T-helper 17 cell (primary cell): ENCODE data around the gene CALHM3. TPM values are rescaled to one million over a fixed set of nuclear protein-coding genes. Genes with fewer than 3 reads are reported as not detected.
"Not testable (repeated sequence)": the region's sequence is repeated elsewhere in the genome, so short reads cannot be mapped to it uniquely, and the experiment has no call there.

Source experiments
- ATAC-seq: fragments of 150-1000 bp; cut with Tn5 transposase; 2 replicates; pipeline ENCODE4 v1.10.0; 2021; ENCODE audit warnings: mild to moderate bottlenecking, moderate library complexity
- DNase-seq, 3 donors: peaks; one replicate each; pipeline versions ENCODE4 v3.0.0 to v3.0.0-alpha.2; 2020 to 2021
- H3K9me3 ChIP-seq: one replicate; pipeline ENCODE4 v1.7.0; 2013; ENCODE audit warnings: low read length, mild to moderate bottlenecking; ENCODE audit not compliant: control insufficient read depth, poor library complexity, severe bottlenecking
- H3K27ac Mint-ChIP-seq: one replicate; pipeline ENCODE4 v1.8.0; 2022; ENCODE audit warnings: mild to moderate bottlenecking, moderate library complexity, mixed read lengths
- H3K27me3 Mint-ChIP-seq: one replicate; pipeline ENCODE4 v1.8.0; 2022; ENCODE audit warnings: mixed read lengths
- H3K36me3 Mint-ChIP-seq: one replicate; pipeline ENCODE4 v1.8.0; 2022; ENCODE audit warnings: low read depth, mixed read lengths
- H3K4me1 Mint-ChIP-seq: one replicate; pipeline ENCODE4 v1.8.0; 2022; ENCODE audit warnings: mild to moderate bottlenecking, mixed read lengths
- H3K4me3 Mint-ChIP-seq: one replicate; pipeline ENCODE4 v1.8.0; 2022; ENCODE audit warnings: mild to moderate bottlenecking, moderate library complexity, mixed read lengths
- total RNA-seq, 4 donors: library from RNA in 2 of 4; stranded (reverse) in 2 of 4; gene quantifications; one replicate each; pipeline ENCODE4 v1.2.3 and lab custom pipeline; 2022 to 2026

Gene CALHM3, protein sequence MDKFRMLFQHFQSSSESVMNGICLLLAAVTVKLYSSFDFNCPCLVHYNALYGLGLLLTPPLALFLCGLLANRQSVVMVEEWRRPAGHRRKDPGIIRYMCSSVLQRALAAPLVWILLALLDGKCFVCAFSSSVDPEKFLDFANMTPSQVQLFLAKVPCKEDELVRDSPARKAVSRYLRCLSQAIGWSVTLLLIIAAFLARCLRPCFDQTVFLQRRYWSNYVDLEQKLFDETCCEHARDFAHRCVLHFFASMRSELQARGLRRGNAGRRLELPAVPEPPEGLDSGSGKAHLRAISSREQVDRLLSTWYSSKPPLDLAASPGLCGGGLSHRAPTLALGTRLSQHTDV
- not detected for total RNA-seq
- total RNA-seq (lab: John Stamatoyannopoulos, UW): 0 to 0.12 reads per million in 2 donors

DNA sequence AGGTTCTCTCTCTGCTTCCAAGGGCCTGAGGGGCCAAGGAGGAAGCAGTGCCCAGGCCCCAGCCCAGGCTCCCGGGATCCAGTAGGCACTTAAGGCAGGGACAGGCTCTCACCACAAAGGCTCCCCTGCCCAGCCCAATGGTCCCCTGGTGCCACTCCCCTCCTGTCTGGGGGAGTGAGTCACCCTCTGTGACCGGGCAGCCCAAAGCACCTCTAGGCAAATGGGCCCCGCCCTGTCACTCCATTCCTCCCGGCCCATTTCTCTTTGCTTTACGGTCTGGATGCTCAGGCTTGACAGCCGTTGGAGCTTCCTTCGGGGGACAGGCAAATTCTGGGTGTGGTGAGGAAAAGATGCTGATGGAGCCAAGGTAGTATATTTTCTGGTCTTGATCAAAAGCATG is at the start of gene CALHM3:
Gene CALHM3, minus strand, starts transcription at position 106 of the 400 bp plus-strand sequence. CDS start 208 bp downstream, outside the sequence.
- Mint-ChIP-seq H3K4me1 (peaks cover 14% of the 10 kb centered on the region), H3K36me3 (no peaks in the 10 kb centered on the region), H3K4me3 (no peak within 1 kb of the TSS), H3K27ac (peak within 1 kb of the TSS; percentile 34), H3K27me3 (no peaks in the 10 kb centered on the region)
- H3K9me3 ChIP-seq: no peaks in the 10 kb centered on the region
- DNase-seq: no peak
- ATAC-seq: no peak

DNA sequence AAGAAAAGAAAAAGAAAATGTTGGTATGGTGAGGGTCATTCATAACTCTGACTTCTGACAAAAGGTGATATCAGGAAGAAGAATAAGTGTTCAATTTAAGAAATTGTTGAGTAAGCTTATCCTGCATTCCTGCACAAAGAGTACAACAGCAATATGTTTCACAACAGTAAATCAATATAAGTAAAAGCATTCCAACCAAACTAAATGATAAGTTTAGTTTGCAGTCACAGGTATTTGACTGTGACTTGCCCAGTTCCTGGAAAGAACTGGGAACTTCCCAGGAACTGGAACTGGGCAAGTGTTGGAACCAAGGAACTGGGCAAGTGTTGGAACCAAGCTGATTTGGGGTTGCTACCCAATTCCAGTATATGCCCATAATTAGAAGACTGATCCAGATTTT is 49.5 kb upstream of the CALHM3 start:
- no peaks in the 10 kb centered on the region for H3K9me3 ChIP-seq
- H3K27ac Mint-ChIP-seq: no peak overlapping the region
- no peak for DNase-seq
- no peak for ATAC-seq
- H3K4me3 Mint-ChIP-seq: no peak overlapping the region
- H3K27me3 Mint-ChIP-seq: peaks cover 12% of the 10 kb centered on the region
- H3K4me1 Mint-ChIP-seq: no peaks in the 10 kb centered on the region
- peaks cover 3% of the 10 kb centered on the region for H3K36me3 Mint-ChIP-seq

DNA sequence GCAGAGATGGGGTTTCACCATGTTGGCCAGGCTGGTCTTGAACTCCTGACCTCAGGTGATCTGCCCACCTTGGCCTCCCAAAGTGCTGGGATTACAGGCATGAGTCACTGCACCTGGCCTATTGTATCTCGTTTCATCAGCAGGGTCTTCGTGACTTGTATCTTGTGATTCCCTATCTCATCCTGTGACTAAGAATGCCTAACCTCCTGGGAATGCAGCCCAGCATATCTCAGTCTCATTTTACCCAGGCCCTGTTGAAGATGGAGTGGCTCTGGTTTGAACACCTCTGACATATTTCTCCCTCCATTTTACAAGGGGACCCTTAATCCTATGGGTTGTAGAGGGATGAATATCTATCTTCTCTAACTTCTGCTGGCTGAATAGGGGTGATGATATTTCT is 48.4 kb upstream of the CALHM3 start:
- H3K9me3 ChIP-seq, H3K36me3 Mint-ChIP-seq, H3K4me1 Mint-ChIP-seq, ATAC-seq, DNase-seq, H3K4me3 Mint-ChIP-seq, H3K27ac Mint-ChIP-seq: not testable (repeated sequence)
- peaks cover 12% of the 10 kb centered on the region for H3K27me3 Mint-ChIP-seq

DNA sequence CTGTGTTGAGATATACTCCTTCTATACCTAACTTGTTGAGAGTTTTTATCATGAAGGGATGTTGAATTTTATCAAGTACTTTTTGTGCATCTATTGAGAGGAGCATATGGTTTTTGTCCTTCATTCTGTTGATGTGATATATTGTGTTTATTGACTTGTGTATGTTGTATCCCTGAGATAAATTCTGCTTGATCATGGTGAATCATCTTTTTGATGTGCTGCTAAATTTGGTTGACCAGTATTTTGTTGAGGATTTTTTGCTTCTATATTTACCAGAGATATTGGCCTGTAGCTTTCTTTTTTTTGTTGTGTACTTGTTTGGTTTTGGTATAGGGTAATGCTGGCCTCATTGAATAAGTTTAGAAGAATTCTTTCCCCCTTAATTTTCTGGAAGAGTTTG is 46.9 kb upstream of the CALHM3 start:
- ATAC-seq: no peak
- Mint-ChIP-seq H3K27ac (no peak overlapping the region), H3K27me3 (peaks cover 24% of the 10 kb centered on the region), H3K4me3 (no peak overlapping the region), H3K4me1 (no peaks in the 10 kb centered on the region), H3K36me3 (peaks cover 8% of the 10 kb centered on the region)
- H3K9me3 ChIP-seq: no peaks in the 10 kb centered on the region
- no peak for DNase-seq

DNA sequence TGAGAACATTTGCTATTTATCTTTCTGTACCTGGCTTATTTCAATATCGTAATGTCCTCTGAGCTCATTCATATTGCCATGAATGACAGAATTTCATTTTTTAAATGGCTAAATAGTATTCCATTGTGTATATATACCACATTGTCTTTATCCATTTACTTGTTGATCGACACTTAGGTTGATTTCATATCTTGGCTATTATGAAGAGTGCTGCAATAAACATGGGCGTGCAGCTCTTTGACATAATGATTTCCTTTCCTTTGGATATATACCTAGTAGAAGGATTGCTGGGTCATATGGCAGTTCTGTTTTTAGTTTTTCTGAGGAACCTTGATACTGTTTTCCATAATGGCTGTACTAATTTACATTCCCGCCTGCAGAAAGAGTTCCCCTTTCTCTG is 44.6 kb upstream of the CALHM3 start:
- Mint-ChIP-seq H3K27ac (no peak overlapping the region), H3K27me3 (peaks cover 26% of the 10 kb centered on the region), H3K4me1 (no peaks in the 10 kb centered on the region), H3K4me3 (no peak overlapping the region), H3K36me3 (peaks cover 8% of the 10 kb centered on the region)
- ATAC-seq (no peak), DNase-seq (no peak)
- H3K9me3 ChIP-seq: no peaks in the 10 kb centered on the region

DNA sequence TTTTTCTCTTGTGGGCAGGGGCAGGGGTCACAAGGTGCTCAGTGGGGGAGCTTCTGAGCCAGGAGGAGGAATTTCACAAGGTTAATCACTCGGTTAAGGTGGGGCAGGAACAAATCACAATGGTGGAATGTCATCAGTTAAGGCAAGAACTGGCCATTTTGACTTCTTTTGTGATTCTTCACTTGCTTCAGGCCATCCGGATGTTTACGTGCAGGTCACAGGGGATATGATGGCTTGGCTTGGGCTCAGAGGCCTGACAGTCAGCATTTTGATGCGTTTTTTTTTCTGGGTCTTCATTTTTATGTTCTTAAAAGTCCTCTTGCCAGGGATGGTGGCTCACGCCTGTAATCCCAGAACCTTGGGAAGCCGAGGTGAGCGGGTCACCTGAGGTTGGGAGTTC is 43.0 kb upstream of the CALHM3 start:
- H3K9me3 ChIP-seq, DNase-seq, ATAC-seq, H3K4me3 Mint-ChIP-seq, H3K4me1 Mint-ChIP-seq, H3K27ac Mint-ChIP-seq, H3K36me3 Mint-ChIP-seq: not testable (repeated sequence)
- peaks cover 25% of the 10 kb centered on the region for H3K27me3 Mint-ChIP-seq

DNA sequence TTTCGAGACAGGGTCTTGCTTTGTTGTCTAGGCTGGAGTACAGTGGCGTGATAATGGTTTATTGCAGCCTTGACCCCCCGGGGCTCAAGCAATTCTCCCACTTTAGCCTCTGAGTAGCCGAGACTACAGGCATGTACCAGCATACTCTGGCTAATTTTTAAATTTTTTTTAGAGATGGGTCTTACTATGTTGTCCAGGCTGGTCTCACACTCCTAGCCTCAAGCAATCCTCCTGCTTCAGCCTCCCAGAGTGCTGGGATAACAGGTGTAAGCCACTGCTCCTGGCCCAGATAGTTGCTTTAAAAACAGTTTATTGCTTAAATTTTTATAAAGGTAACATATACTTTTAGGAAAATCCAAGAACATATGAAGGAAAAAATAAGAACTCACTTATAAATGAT is 40.8 kb upstream of the CALHM3 start:
- Mint-ChIP-seq H3K4me1 (peaks cover 5% of the 10 kb centered on the region), H3K27ac (no peak overlapping the region), H3K36me3 (peaks cover 7% of the 10 kb centered on the region), H3K27me3 (peaks cover 14% of the 10 kb centered on the region), H3K4me3 (no peak overlapping the region)
- DNase-seq: no peak
- no peak for ATAC-seq
- no peaks in the 10 kb centered on the region for H3K9me3 ChIP-seq

DNA sequence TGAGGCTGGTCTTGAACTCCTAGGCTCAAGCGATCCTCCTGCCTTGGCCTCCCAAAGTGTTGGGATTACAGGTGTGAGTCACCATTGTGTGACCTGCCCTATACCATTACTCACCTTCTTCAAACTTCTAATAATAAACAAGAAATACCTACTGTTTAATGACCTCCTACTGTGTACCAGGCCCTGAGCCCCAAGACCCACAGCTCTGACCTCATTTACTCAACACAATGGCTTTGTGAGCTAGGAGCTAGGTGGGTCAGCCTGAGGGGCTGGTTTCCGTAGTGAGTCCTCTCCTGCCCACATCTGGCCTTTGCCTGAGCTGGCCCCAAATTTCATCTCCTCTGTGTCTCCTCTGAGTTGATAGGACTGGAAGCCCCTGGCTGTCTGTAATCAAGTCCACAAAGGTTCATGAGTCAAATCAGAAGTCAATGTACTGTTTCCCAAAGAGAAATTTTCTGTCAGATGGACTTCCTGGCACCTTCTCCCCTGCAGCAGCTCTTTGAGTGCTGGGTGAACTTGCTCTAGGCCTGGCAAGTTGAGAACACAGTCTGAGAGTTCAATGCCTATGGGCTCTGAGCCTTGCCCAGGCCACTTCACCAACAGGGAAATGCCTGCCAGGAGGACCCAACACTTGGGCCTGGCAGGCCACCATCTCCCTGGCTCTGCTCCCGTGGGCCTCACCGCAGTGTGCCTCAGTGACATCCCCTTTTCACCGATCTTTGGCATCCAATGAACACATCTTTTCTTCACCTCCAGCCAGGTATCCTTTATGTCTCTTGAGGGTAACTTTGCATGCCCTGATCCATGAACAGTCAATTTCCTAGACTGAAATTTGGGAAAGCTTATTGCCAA is 38.4 kb upstream of the CALHM3 start:
- Mint-ChIP-seq H3K4me3 (no peak overlapping the region), H3K4me1 (peaks cover 5% of the 10 kb centered on the region), H3K36me3 (peaks cover 5% of the 10 kb centered on the region), H3K27ac (no peak overlapping the region), H3K27me3 (peaks cover 14% of the 10 kb centered on the region)
- no peaks in the 10 kb centered on the region for H3K9me3 ChIP-seq
- DNase-seq: no peak
- no peak for ATAC-seq

DNA sequence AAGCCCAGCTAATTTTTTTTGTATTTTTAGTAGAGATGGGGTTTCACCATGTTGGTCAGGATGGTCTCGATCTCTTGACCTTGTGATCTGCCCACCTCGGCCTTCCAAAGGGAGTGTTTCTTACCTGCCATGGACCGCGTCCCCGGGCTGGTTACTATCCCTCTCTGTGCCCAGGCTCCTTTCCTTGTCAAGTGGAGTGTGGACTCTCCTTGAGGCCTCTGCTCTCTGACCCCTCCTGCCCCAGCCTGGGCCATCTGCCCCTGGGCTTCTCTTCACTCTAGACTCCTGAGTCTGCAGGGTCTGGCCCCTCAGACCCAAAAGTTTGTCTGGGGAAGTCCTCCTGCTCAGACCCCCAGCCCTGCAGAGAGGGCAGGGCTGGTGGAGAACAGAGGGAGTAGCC is 35.2 kb upstream of the CALHM3 start:
- H3K9me3 ChIP-seq: no peaks in the 10 kb centered on the region
- H3K36me3 Mint-ChIP-seq: peaks cover 2% of the 10 kb centered on the region
- H3K27me3 Mint-ChIP-seq: peaks cover 13% of the 10 kb centered on the region
- H3K27ac Mint-ChIP-seq: no peak overlapping the region
- H3K4me1 Mint-ChIP-seq: peaks cover 8% of the 10 kb centered on the region
- no peak for DNase-seq
- no peak for ATAC-seq
- no peak overlapping the region for H3K4me3 Mint-ChIP-seq

DNA sequence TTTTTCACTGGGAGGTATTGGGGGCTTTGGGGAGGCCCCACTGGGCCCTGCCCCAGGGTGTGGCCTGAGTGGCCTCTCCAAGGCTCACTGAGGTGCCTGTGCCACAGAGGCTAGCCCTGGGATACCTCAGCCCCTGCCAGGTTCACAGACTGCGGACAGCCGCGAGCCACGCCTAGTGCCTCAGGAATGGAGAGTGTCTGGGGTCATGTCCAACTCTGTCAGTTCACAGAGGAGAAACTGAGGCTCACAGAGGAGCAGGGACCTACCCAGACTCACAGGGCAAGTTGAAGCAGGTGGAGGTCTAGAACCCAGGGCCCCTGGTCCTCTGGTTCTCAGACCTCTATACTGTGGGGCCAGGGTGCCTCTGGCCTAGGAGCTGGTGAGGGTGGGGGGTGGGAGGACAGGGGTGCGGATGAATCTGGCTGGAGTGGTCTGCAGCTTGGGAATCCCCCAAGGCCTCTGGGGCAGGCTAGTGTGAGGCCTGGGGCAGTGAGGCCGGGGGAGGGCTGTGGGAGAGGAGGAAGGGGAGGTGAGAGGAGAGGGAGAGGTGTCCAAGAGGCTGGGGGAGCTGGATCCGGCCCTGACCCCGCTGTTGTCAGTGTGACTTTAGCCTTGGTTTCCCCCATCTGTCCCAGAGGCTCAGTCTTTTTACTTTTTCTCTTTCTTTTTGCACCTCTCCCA is 34.5 kb upstream of the CALHM3 start:
- Mint-ChIP-seq H3K36me3 (peaks cover 2% of the 10 kb centered on the region), H3K27ac (no peak overlapping the region), H3K4me3 (no peak overlapping the region), H3K4me1 (peaks cover 8% of the 10 kb centered on the region), H3K27me3 (peaks cover 13% of the 10 kb centered on the region)
- no peak for ATAC-seq
- no peak for DNase-seq
- no peaks in the 10 kb centered on the region for H3K9me3 ChIP-seq

DNA sequence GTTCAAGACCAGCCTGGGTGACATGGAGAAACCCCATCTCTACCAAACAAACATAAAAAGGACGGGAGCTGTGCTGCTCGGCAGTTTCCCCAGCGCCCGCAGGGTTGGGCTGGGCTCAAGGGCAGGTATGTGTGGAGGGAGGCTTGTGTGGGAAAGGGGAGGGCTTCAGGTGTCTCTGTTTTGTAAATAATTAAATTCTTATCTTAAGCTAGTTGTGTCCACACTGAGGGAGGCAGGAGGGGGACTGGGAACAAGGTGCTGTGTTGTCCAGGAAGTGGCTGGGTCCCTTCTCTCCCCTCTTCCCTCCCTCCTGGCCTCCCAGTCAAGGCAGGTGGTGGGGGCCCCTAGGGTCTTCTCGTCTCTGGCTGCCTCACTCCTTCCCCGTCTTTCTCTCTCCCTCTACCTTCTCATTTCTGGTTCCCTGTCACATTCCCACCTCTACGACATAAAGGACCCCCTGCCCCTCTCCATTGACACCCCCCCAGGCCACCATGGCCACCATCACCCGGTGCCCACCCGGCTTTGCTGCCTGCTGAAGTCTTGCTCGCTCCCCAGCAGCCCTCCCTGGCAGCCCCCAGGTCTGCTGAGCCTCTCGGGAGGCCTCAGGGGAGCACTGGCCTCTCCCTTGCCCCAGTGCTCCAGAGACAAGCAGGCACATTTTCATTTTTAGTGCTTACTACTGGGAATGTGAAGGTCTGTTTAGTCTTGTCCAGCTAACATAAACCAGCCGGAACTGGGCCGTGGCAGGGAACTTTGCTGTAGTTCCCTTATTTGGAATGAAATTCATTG is 33.7 kb upstream of the CALHM3 start:
- DNase-seq: no peak
- peaks cover 2% of the 10 kb centered on the region for H3K36me3 Mint-ChIP-seq
- H3K4me1 Mint-ChIP-seq: peaks cover 8% of the 10 kb centered on the region
- ATAC-seq: no peak
- peaks cover 14% of the 10 kb centered on the region for H3K27me3 Mint-ChIP-seq
- H3K27ac Mint-ChIP-seq: no peak overlapping the region
- no peak overlapping the region for H3K4me3 Mint-ChIP-seq
- no peaks in the 10 kb centered on the region for H3K9me3 ChIP-seq

DNA sequence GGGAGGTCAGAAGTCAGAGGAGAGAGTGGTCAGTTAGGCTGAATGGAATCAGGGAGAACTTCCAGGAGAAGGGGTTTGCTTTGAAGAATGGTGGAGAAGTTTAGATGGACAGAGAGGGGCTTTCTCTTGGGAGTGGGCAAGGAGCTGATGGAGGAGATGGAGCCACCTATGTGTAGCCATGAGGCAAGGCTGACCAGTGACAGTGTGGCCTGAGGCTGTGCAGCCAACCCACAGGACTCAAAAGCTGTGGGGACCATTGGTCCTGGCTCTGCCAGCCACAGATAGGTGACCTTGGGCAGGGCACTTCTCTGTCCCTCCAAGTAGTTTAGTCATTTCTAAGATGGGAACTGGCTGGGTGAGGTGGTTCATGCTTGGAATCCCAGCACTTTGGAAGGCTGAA is 33.1 kb upstream of the CALHM3 start:
- no peak for DNase-seq
- H3K9me3 ChIP-seq: no peaks in the 10 kb centered on the region
- ATAC-seq: no peak
- H3K4me3 Mint-ChIP-seq: no peak overlapping the region
- H3K27ac Mint-ChIP-seq: no peak overlapping the region
- peaks cover 18% of the 10 kb centered on the region for H3K27me3 Mint-ChIP-seq
- peaks cover 8% of the 10 kb centered on the region for H3K4me1 Mint-ChIP-seq
- peaks cover 2% of the 10 kb centered on the region for H3K36me3 Mint-ChIP-seq
